Effector memory CD8-positive, alpha-beta T cell (primary cell): ENCODE data around the gene UBTD1.

Experiments
- ATAC-seq: fragments of 150-1000 bp; cut with Tn5 transposase; replicated peaks from 2 replicates; pipeline ENCODE4 v1.10.0; 2021; ENCODE audit warnings: mild to moderate bottlenecking, moderate library complexity
- DNase-seq, 3 experiments: peaks; one replicate each; pipeline ENCODE4 v3.0.0; 2021
- H3K27ac Mint-ChIP-seq, 2 donors: one replicate each; pipeline ENCODE4 v1.8.0; 2022; ENCODE audit warnings: mild to moderate bottlenecking in 2 of 2, mixed read lengths in 2 of 2, moderate library complexity in 2 of 2
- H3K27me3 Mint-ChIP-seq, 2 donors: one replicate each; pipeline ENCODE4 v1.8.0; 2022; ENCODE audit warnings: mixed read lengths in 2 of 2
- H3K36me3 Mint-ChIP-seq: one replicate; pipeline ENCODE4 v1.8.0; 2022; ENCODE audit warnings: mild to moderate bottlenecking, moderate library complexity, mixed read lengths; ENCODE audit not compliant: insufficient read depth
- H3K4me1 Mint-ChIP-seq, 2 donors: one replicate each; pipeline ENCODE4 v1.8.0; 2022; ENCODE audit warnings: low read depth in 2 of 2, mixed read lengths in 2 of 2
- H3K4me3 Mint-ChIP-seq, 2 donors: one replicate each; pipeline ENCODE4 v1.8.0; 2022; ENCODE audit warnings: mild to moderate bottlenecking in 2 of 2, mixed read lengths in 2 of 2, moderate library complexity in 2 of 2
- H3K9me3 Mint-ChIP-seq, 2 donors: one replicate each; pipeline ENCODE4 v1.8.0; 2022; ENCODE audit warnings: mixed read lengths in 2 of 2

Gene UBTD1

GRCh38 chr10:97601268-97602215 is 102.8 kb downstream of the UBTD1 start:
- Mint-ChIP-seq H3K9me3 (no peaks in the 10 kb centered on the region), H3K4me1 (no peaks in the 10 kb centered on the region), H3K36me3 (no peaks in the 10 kb centered on the region), H3K4me3 (no peak overlapping the region), H3K27me3 (no peaks in the 10 kb centered on the region), H3K27ac (no peak overlapping the region)
- DNase-seq: no peak
- no peak for ATAC-seq

DNA sequence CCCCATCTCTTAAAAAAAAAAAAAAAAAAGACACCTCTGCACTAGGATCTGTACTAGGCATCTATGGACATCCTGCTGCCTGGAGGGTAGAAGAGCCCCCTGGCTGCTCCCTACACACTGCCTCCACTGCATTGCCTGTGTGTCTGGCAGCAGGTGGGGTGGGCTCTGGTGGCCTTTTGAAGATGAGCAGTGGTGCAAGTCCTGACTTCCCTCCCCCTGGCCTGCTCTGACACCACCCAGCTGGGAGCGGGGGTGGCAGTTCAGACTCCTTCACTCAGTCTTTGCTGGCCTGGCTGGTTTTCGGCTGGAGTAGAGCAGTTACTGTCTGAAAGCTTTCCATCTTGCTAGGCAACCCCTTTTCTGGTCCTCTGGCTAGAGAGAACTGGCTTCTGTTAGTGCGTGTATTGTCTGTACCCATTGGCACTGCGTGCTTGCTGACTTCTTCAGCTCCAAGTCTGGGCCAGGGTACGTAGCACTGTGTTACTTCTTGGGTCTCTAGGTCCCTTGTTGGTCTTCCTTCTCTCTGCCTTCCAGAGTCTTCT is 108.4 kb downstream of the UBTD1 start:
- no peaks in the 10 kb centered on the region for H3K36me3 Mint-ChIP-seq
- ATAC-seq (no peak), DNase-seq (no peak)
- H3K4me3 Mint-ChIP-seq: no peak overlapping the region
- H3K27ac Mint-ChIP-seq: no peak overlapping the region
- H3K9me3 Mint-ChIP-seq: no peaks in the 10 kb centered on the region
- H3K27me3 Mint-ChIP-seq: peaks cover 0 to 8% of the 10 kb centered on the region in 2 donors
- H3K4me1 Mint-ChIP-seq: no peaks in the 10 kb centered on the region

DNA sequence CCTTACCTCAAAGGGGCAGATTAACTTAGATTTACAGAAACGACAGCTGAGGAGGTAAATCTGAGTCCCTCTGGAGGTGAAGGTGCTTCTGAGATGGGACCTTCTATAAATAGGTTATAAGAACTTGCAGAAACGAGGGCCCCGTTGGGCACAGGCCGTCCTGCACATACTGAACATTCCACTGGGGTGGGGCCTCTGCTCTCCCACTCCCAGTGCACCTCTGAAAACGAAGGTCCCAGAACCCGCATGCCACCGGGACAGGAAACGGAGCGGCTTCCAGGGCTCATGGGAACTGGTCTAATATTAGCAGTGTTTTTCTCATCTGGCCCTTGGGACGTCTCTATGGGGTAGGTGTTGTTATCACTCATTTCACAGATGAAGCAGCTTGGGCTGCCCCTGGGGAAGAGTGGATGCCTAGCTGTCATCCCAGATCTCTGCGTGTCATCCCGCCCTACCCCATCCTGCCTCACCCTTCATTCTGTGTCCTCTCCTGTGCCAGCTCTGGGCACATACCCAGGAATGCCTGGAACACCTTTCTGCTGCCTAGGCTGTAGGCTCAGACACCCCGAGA is 110.4 kb downstream of the UBTD1 start:
- ATAC-seq: no peak
- no peak overlapping the region for H3K27ac Mint-ChIP-seq
- no peaks in the 10 kb centered on the region for H3K36me3 Mint-ChIP-seq
- H3K9me3 Mint-ChIP-seq: no peaks in the 10 kb centered on the region
- no peak overlapping the region for H3K4me3 Mint-ChIP-seq
- peaks cover 0 to 8% of the 10 kb centered on the region in 2 donors for H3K27me3 Mint-ChIP-seq
- DNase-seq: no peak
- no peaks in the 10 kb centered on the region for H3K4me1 Mint-ChIP-seq

DNA sequence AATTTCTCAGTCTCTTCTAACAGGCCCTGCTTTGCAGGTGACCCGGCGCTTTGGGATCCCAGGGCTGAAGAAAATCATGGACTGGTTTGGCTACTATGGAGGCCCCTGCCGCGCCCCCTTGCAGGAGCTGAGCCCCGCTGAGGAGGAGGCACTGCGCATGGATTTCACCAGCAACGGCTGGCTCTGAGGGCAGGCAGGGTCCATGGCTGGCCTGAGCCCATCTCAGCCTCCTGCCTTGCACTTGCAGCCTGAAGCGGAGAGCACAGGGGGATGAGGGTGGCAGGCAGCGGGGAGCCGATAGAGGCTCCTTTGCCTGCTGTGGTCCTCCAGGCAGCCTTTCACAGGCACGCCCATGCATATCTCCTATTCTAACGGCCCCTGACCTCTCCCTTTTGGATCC is 112.7 kb downstream of the UBTD1 start:
- Mint-ChIP-seq H3K27ac (no peak overlapping the region), H3K4me1 (no peaks in the 10 kb centered on the region), H3K9me3 (no peaks in the 10 kb centered on the region), H3K4me3 (no peak overlapping the region), H3K36me3 (no peaks in the 10 kb centered on the region), H3K27me3 (peaks cover 0 to 8% of the 10 kb centered on the region in 2 donors)
- DNase-seq (no peak), ATAC-seq (no peak)

- ATAC-seq (no peak), DNase-seq (no peak)
- H3K4me1 Mint-ChIP-seq: no peaks in the 10 kb centered on the region
- H3K36me3 Mint-ChIP-seq: no peaks in the 10 kb centered on the region
- no peaks in the 10 kb centered on the region for H3K9me3 Mint-ChIP-seq
- H3K4me3 Mint-ChIP-seq: no peak overlapping the region
- peaks cover 0 to 8% of the 10 kb centered on the region in 2 donors for H3K27me3 Mint-ChIP-seq
- H3K27ac Mint-ChIP-seq: no peak overlapping the region
Measured at GRCh38 chr10:97612386-97612785, 113.7 kb downstream of the UBTD1 start.

- Mint-ChIP-seq H3K9me3 (no peaks in the 10 kb centered on the region), H3K36me3 (no peaks in the 10 kb centered on the region), H3K27me3 (no peaks in the 10 kb centered on the region), H3K4me1 (no peaks in the 10 kb centered on the region), H3K27ac (no peak overlapping the region), H3K4me3 (no peak overlapping the region)
- DNase-seq (no peak), ATAC-seq (no peak)
Measured at GRCh38 chr10:97618285-97618684, 119.6 kb downstream of the UBTD1 start.

DNA sequence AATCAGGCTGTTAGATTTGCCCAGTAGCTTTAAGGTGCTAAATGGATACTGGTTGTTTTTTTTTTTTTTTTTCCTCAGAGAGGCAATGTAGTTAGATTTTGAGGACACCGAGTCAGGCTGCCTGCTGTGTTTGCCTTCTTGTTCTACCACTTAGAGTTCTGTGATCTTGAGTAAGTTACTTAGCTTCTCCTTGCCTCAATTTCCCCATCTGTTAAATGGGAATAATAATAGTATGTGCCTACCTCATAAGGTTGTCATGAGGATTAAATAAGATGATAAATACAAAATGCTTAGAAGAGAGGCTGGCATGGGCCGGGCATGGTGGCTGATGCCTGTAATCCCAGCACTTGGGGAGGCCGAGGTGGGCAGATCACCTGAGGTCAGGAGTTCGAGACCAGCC is 120.0 kb downstream of the UBTD1 start:
- no peak for DNase-seq
- Mint-ChIP-seq H3K27me3 (no peaks in the 10 kb centered on the region), H3K9me3 (no peaks in the 10 kb centered on the region), H3K4me1 (no peaks in the 10 kb centered on the region), H3K36me3 (no peaks in the 10 kb centered on the region), H3K27ac (no peak overlapping the region), H3K4me3 (no peak overlapping the region)
- ATAC-seq: no peak
